ENCODE results near the gene DGKQ.

The DGKQ gene

DNA sequence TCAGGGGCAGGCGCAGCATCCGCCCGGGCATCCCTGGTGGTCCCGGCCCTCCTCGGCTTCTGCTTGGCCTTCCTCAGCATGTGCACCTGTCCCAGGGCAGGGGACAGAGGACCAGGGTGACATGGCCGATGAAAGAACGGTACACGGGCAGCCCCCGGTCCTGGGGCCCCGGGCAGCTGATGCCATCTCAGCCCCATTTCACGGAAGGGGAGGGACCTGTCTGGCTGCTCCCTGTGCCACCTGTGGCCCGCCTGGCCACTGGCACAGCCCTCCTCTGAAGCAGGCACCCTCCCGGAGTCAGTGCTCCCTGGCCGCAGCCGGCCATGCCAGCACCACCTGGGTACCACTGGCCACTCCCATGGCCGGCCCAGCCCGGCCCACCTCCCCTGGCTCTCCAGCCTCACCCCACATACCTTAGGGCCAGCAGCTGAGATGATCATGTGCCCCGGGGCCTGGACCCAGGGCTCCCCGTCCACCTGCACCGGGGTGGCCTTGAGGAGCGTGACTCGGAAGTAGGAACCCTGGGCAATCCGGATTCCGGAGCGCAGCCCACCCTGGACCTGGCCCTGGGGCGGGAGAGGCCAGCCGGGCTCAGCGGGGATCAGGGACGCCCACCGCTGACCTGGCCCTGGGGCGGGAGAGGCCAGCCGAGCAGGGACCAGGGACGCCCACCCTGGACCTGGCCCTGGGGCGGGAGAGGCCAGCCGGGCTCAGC lies 12.6 kb downstream of the DGKQ start:
- DNase-seq (ENCODE audit: low read depth) = no peak

DNA sequence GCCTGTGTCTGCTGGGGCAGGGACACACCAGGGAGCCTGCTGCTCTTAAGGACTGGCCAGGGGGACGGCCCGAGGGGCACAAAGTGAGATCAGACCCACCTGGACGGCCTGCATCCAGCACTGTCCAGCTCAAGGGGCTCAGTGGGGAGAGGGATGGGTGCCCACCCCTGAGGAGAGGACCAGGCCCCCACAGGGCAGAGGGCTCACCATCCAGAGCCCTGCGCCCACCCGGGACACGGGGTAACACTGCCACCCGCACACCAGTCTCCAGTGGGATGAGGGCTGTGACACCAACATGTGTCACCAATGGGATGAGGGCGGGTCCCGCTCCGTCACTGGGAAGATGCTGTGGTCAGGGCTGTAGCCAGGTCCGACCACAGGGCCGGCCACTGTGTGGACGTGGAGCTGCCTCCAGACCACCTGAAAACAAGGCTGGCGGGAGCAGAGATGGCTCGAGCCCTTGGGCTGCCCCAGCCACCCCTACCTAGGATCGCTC lies 13.2 kb downstream of the DGKQ start:
- no peak for DNase-seq (ENCODE audit: low read depth)

DNA sequence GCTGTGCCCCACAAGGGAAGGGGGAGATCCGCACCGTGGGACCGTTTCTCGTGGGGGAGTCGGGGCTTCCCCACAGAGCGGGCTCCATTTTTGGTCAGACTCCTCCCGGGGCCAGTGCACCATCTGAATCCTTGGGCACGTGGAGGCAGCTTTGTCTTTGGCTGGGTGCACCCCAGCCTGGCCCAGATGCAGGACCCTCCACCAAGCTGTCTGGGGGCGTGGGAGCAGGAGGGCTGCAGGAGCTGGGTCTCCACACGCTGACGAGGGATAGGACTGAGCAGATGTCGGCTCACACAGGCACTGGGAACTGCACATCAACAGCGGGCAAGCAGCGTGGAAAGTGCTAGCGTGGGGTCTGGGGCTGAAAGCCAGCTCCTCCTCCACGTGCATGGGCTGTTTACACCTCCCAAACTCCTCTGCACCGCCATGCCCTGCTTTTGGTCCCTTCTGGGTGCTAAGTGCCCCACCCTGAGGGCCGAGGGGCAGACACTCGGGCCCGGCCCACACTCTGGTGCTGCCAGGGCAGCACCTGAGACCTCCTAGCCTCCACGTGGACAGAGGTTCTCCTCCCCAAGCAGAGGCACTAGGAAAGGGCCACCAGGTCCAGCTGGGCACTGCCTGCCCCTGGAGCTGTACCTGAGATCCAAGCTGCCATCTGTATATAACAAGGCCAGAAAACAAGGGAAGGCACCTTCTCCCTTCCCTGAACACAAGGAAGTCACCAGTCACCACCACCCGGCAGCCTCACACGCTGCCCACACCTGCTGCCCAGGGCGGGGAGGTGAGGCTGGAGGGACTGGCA lies 13.8 kb downstream of the DGKQ start:
- no peak for DNase-seq (ENCODE audit: low read depth)

DNA sequence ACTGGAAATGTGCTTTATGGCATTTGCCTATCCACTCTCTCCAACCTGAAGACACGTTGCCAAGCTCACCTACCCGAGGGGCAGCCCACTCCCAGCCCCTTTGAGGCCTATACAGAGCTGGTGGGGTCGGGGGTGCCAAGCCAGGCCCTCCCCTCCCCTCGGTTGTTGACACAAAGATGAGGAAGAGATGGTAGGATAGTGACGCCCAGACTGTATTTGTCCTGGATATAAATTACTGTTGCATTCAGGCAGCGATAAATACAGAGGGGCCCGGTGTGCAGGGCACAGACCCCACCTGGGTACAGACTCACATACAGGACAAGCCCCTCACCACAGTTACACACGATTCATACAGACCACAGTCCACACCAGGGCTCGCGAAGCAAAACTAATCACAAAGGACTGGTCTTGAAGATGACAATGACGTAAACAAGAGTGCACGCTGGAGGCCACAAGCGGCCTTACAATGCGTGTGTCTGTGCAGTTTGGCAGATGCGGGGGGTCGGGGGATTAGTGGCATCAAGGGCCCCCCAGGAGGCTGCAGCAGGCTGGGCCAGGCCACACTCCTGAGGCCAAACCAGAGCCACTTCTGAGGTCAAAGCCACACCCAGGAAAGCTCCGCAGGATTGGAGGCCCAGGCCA lies 14.6 kb downstream of the DGKQ start:
- no peak for DNase-seq (ENCODE audit: low read depth)

DNA sequence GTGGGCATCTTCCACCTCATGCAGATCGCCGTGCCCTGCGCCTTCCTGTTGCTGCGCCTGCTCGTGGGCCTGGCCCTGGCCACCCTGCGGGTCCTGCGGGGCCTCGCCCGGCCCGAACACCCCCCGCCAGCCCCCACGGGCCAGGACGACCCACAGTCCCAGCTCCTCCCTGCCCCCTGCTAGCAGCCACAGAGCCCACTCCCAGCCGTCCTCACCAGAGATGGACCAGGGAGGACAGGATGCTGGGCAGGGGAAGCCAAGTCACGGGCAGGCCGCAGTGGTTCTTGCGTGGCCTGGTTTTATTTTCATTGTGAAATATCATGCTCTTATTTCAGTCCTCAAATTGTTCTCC lies 15.1 kb downstream of the DGKQ start:
- DNase-seq (ENCODE audit: low read depth) = no peak

DNA sequence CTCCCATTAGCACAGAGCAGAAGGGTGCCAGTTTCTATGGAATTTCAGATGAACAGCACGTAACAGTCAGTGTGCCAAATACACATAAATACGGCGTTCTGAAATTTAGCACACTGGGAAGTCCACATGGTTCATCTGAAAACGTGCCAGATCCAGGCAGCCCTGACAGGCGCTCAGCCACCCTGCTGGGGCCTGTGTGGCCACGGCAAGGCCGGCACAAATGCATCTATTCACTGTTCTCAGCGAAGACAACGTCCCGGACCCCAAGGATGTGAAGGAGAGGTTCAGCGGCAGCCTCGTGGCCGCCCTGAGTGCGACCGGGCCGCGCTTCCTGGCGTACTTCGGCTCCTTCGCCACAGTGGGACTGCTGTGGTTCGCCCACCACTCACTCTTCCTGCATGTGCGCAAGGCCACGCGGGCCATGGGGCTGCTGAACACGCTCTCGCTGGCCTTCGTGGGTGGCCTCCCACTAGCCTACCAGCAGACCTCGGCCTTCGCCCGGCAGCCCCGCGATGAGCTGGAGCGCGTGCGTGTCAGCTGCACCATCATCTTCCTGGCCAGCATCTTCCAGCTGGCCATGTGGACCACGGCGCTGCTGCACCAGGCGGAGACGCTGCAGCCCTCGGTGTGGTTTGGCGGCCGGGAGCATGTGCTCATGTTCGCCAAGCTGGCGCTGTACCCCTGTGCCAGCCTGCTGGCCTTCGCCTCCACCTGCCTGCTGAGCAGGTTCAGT lies 15.6 kb downstream of the DGKQ start:
- no peak for DNase-seq (ENCODE audit: low read depth)

DNA sequence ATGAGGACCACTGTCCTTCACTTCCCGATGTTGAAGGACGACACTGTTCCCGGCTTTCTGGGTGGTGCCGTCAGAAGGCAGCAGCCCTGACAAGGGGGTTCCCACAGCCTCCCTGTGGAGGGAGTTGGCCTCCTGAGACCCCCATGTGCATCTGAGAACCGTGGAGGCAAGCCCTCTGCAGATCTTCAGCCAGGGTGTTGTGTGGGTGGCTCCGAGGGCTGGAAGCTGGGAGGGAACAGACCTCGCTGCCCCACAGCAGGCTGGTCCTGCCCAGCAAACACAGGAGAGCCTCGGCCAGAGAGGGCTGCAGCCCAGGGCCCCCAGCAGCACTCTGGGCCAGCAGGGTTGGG lies 16.2 kb downstream of the DGKQ start:
- no peak for DNase-seq (ENCODE audit: low read depth)

DNA sequence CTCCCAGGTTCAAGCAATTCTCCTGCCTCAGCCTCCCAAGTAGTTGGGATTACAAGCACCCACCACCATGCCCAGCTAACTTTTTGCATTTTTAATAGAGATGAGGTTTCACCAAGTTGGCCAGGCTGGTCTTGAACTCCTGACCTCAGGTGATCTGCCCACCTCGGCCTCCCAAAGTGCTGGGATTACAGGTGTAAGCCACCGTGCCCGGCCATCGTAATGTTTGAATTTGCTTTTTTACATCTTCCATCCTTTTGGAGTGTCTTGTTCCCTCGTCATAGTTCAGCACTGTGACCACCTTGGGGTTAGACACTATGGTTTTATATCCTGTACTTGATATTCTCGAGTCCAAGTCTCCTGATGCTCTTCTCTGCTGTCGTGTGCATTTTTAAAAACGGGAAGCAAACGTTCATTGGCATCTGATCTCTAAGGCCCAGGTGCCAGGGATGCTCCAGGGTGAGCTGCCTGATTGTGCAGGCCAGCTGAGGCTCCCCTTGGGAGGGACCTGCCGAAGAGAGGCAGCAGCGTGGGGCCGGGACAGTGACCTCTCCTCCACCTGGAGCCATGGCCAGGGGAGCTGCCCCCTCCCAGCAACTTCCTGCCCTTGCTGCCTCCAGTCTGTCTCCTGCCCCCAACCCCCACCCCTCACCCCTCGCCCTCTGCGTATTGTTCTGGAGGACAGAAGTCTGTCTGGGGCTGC lies 16.7 kb downstream of the DGKQ start:
- no peak for DNase-seq (ENCODE audit: low read depth)

DNA sequence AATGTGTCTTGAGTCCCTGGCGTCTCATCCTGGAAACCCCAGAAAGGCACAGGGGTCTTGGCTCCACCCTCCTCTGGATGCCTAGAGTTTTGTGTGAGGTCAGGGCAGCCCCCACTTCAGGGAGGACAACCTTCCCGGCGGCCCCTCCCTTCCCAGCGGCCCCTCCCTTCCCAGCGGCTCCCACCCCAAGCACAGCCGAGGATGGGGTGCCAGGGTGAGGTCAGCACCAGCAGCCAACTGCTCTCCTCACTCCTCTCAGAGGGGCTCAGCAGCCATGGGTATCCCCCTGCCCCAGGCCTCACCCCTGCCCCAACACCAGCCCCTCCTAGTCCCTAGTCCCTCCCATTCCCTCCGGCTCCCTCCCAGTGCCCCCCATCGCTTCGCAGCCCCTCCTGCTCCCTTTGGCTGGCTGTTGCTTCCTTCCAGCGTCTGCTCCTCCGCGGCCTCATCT lies 17.4 kb downstream of the DGKQ start:
- DNase-seq (ENCODE audit: low read depth) = no peak

DNA sequence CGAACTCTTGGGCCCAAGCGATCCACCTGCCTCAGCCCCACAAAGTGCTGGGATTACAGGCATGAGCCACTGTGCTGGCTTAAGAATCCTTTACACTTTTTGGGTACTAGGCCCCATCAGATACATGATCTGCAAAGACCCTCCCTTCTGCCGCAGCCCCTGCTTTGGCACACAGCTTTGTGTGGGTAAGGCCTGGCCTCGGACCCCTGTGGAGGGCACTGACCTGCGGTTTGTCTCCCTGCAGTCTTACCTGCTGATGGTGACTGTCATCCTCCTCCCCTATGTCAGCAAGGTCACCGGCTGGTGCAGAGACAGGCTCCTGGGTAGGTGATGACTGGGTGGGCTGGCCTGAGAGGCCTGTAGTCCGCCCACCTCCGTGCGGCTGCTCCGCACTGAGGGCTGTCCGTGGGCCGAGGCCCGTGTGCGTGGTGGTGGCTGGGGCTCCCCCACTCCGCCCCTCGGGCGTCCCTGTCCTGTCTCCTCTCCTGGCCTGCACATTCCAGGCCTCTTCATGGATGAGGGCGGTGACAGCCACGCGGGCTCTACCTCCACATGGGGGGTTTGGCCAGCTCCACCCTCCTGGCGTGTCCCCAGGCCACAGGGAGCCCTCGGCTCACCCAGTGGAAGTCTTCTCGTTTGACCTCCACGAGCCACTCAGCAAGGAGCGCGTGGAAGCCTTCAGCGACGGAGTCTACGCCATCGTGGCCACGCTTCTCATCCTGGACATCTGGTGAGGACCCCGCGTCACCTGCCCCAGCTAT lies 18.0 kb downstream of the DGKQ start:
- DNase-seq (ENCODE audit: low read depth) = no peak

DNA sequence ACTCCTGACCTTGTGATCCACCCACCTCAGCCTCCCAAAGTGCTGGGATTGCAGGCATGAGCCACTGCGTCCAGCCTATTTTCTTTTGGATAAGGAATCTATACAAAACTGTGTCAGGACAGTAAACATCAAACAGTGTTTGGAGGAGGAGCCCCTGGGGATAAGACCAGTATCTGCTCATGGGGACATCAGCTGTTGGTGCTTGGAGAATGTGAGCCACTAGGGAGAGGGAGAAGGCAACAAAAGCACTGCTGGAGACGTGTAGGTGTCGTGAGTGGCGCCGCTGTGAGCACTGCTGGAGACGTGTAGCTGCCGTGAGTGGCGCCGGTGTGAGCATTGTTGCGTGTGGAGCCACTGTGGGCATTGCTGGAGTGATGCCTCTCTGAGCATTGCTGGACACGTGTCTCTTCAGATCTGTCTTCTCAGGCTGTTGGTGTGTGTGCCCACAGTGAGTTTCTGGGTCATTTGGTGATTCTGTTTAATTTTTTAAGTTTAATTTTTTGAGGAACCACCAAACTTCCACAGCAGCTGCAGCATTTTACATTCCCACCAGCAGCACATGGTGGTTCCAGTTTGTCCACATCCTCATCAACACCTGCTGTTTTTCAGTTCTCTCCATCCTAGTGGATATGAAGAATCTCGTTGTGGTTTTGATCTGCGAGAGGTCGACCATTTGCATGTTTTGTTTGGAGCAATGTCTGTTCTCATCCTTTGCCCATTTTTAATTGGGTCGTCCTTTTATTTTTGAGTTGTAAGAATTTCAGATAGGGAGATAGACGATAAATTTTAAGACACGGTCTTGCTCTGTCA lies 19.0 kb downstream of the DGKQ start:
- DNase-seq (ENCODE audit: low read depth) = no peak

DNA sequence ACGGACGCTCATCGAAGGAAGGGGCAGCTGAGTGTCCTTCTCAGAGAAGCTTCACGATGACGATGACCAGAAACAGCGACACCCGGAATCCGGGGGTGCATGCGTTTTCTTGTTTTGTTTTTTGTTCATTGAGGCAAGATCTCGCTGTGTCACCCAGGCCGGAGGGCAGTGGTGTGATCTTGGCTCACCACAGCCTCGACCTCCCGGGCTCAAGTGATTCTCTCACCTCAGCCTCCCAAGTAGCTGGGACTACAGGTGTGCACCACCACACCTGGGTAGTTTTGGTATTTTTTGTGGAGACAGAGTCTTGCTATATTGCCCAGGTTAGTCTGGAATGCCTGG lies 19.8 kb downstream of the DGKQ start:
- DNase-seq (ENCODE audit: low read depth) = no peak

DNA sequence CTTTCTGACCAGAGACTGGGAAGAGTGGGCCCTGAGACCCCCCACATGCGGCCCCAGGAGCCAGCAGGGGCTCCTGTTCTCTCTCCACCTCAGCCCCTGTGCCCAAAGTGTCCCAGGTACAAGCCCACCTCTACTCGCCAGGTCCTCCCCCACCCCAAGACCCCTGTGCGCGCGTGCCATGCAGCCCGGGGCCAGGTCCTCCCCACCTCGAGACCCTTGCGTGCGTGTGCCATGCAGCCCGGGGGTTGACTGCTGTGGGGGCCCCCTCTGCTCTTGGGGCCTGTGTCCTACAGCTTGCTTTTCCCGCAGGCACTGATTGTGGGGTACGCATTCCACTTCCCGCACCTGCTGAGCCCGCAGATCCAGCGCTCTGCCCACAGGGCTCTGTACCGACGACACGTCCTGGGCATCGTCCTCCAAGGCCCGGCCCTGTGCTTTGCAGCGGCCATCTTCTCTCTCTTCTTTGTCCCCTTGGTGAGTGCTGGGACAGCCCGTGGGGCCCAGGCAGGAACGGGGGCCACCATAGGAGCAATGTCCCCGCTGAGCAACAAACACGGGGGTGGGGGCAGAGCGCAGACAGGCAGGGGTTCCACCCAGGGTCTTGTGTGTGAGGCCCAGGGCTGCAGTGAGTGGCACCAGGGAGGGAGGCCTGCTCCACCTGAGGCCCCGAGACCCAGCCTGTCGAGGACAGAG lies 20.3 kb downstream of the DGKQ start:
- DNase-seq (ENCODE audit: low read depth) = no peak

DNA sequence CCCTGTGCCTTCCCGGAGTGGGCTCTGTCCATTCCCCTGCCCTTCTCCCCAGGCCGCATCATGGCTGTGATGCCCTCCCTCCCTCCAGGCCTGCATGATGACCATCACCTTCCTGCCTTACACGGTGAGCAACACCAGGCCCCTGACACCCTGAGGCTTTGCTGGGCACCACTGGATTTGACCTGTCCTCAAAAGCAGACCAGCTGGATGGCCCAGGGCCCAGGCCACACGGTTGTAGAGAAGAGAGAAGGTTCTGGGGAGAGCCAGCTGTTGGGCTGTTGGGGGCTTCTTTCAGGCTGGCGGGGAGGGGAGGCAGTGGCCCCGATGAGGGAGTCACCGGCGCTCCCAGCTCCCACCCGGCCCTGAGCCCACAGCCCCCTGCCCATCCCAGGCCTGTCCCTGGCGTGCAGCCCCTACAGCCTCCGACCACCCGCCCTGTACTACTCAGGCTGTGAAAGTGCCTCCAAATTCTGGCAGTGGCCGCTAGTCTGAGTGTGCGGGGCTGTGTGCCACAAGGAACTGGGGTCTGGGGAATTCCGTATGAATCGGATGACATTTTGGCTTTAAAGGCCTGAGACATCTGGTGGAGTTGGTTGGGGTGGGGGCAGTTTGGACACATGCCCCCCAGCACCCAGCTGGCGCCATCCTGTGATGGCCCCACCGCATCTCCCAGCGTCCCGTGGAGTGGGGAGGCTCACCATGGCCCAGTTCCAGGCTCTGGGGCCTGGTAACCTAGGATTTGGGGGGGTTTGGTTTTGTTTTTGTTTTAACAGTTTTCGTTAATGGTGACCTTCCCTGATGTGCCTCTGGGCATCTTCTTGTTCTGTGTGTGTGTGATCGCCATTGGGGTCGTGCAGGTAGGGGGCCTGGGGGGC lies 21.5 kb downstream of the DGKQ start:
- no peak for DNase-seq (ENCODE audit: low read depth)

DNA sequence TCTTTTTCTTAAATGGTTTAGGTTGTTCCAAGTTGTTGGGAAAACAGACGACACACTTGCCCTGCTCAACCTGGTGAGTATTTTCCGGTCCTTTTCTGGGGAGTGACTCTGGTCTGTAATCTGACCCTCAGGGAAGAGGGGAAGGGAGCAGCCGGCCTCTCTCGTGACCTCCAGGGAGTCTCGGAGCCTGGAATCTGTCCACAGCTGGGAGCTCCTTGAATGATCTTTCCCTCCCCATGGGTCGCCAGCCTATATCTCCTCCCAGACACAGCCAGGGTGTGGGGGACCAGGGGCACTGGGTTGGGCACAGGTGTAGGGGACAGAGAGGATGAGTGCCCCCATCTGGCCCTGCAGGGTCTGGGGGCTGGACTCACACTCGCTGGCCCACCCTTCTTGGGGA lies 22.2 kb downstream of the DGKQ start:
- no peak for DNase-seq (ENCODE audit: low read depth)

DNA sequence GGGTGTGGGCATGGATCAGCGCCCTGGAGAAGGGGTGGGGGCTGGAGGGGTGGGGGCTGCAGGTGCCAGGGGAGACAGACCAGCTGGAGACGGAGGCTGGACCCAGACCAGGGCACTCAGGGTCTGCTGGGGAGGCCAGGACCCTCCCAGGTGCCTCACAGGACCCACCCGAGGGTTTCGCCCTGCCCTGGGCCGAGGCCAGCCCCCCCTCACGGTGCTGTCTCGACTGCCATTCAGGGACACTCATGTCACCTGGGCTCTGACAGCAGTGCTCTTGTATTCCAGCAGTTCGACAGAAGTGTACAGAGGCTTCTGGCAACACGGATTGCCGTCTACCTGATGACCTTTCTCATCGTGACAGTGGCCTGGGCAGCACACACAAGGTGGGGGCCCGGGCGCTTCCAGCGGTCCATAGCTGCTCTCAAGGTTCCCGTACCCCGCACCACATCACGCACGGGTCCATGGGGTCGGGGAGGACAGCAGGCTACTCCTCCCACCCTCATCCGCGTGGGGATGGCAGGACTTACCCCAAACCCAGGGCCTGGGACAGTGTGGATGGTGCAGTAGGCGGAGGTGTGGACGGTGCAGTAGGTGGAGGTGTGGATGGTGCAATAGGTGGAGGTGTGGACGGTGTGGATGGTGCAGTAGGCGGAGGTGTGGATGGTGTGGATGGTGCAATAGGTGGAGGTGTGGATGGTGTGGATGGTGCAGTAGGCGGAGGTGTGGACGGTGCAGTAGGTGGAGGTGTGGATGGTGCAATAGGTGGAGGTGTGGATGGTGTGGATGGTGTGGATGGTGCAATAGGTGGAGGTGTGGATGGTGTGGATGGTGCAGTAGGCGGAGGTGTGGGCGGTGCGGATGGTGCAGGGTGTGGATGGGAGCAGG lies 23.0 kb downstream of the DGKQ start:
- DNase-seq (ENCODE audit: low read depth) = no peak

DNA sequence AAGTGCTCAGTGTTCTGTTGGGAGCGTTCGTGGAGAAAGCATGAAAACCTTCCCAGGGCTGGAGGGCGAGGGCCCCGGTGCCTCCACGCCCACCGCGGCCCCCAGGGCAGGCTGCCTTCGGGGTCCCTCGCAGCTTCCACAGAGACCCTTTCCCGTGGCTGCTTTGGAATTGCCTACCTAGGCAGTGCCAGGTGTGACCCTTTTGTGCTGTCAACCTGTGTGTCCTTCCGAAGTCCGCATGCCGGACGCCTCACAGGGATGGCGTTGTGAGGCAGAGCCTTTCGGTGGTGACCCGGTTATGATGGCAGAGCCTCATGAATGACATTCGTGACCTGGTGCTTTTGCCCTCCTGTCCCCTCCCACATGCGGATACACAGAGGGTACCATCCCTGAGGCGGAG lies 23.7 kb downstream of the DGKQ start:
- no peak for DNase-seq (ENCODE audit: low read depth)

DNA sequence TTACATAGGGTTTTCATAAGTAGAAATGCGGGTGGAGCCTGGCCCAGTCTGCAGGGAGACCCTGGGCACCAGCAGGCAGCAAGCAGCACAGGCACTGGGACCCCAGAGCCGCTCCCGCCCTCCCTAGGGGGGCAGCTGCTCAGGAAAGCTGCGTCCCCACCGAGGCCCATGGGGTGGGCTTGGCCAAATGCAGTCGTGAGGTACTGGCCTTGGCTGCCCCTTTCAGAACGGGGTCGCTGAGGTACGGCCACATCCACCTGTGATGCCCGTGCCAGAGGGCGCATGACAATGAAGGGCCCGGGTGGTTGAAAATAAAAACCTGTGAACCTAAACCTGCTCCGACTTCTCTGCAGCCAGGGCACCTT lies 24.5 kb downstream of the DGKQ start:
- no peak for DNase-seq (ENCODE audit: low read depth)
